Testis (tissue), 3 donors: ENCODE results near the gene WDR83. TPM values are rescaled to one million over a fixed set of nuclear protein-coding genes. Genes with fewer than 3 reads are reported as not detected.
A peak's percentile ranks its signal among the peaks of the same experiment; 100 is the strongest.

Source experiments
- DNase-seq: peaks from one replicate; pipeline ENCODE4 v3.0.0-alpha.2; 2019
- H3K27ac ChIP-seq, 2 donors: fragments of 200-600 bp; sonication (generic); one replicate each; pipeline ENCODE4 v1.5.1; 2019
- H3K27me3 ChIP-seq: fragments of 200-600 bp; sonication (generic); one replicate; pipeline ENCODE4 v1.5.1; 2019
- H3K36me3 ChIP-seq: fragments of 200-600 bp; sonication (generic); one replicate; pipeline ENCODE4 v1.5.1; 2017; ENCODE audit warnings: low read depth; ENCODE audit errors: missing control alignments
- H3K4me1 ChIP-seq: fragments of 200-600 bp; sonication (generic); one replicate; pipeline ENCODE4 v1.5.1; 2019
- H3K4me3 ChIP-seq, 2 donors: fragments of 200-600 bp; sonication (generic); one replicate each; pipeline ENCODE4 v1.5.1; 2017 to 2019
- H3K9me3 ChIP-seq: fragments of 200-600 bp; sonication (generic); one replicate; pipeline ENCODE4 v1.5.1; 2017
- POLR2A ChIP-seq: fragments of 450-650 bp; IDR thresholded peaks from one replicate; pipeline ENCODE4 v1.6.1; 2017; ENCODE audit warnings: antibody characterized with exemption, mild to moderate bottlenecking, moderate library complexity
- WGBS, 2 donors: methylation state at CpG; one replicate each; pipeline ENCODE4 v1.1.5; 2018; 5-methylcytosine and 5-hydroxymethylcytosine counted together
- intact Hi-C: fragments of 100-400 bp; cut with DNase I; formaldehyde crosslinking; loops from one replicate; pipeline ENCODE4 v1.15.1; 2023; ENCODE audit warnings: low total_unique reads
- polyA plus RNA-seq: library from polyadenylated mRNA; stranded (reverse); fragments of 350-450 nt; fragmentation: Illumina TruSeq; extraction: RNeasy Lipid Tissue Mini Kit (QIAGEN cat#74804); gene quantifications from one replicate; pipeline ENCODE4 v1.2.3, GENCODE V29; 2014; ENCODE audit warnings: low read depth, low replicate concordance; ENCODE audit not compliant: insufficient read depth
- total RNA-seq, 2 donors: library from RNA; depleted of rRNA; stranded (reverse); fragments of >200 nt; gene quantifications; one replicate each; pipeline ENCODE4 v1.2.3, GENCODE V29; 2016
- TF ChIP-seq, protein P1 (sequence below), 3 experiments: fragments of 450-650 bp in 2 of 3; fragments of 200-600 bp in 1 of 3; sonication (generic) in 1 of 3; IDR thresholded peaks; one replicate each; pipeline ENCODE4 v1.5.1; 2016 to 2019; ENCODE audit warnings: antibody characterized with exemption in 3 of 3, mild to moderate bottlenecking in 2 of 3, moderate library complexity in 1 of 3

WDR83 gene
- total and polyA plus RNA-seq, 3 donors from 2014 or later, result 15.8 to 23.2 (median 18.3) TPM

DNA sequence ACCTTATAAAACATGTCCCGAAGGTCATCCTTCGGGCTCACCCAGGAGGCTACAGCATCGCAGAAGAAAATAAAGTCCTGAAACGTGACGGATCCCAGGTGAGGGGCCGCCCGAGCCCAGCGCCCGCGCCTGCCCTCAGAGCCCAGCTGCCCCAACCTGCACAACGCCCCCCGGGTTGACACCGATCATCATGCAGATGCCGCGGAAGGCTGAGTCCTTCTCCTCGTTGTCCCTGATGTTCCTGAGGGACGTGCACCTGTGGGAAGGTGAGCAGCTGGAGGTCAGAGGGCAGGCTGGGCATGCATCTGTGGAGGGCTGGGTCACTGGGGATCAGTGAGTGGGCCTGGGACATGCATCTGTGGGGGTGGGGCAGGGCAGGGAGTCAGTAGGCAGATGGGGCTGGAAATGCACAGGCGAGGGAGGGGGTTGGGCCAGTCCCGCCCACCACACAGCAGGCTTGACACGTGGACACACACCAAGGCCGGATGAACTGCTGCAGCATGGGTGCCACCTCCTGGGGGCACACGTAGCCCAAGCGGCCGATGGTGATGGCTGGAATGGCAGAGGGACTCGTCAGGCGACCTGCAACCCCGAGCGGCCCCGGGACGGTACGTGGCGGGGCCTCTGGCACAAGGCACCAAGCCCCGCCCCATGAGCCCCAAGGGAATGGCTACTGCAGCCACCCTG is 35.1 kb downstream of the WDR83 start:
- Histone ChIP-seq H3K4me1 (peaks cover 4% of the 10 kb centered on the region), H3K9me3 (no peaks in the 10 kb centered on the region), H3K27me3 (no peaks in the 10 kb centered on the region), H3K36me3 (no peaks in the 10 kb centered on the region), H3K27ac (no peak overlapping the region), H3K4me3 (no peak overlapping the region)
- TF ChIP-seq, protein P1, sequence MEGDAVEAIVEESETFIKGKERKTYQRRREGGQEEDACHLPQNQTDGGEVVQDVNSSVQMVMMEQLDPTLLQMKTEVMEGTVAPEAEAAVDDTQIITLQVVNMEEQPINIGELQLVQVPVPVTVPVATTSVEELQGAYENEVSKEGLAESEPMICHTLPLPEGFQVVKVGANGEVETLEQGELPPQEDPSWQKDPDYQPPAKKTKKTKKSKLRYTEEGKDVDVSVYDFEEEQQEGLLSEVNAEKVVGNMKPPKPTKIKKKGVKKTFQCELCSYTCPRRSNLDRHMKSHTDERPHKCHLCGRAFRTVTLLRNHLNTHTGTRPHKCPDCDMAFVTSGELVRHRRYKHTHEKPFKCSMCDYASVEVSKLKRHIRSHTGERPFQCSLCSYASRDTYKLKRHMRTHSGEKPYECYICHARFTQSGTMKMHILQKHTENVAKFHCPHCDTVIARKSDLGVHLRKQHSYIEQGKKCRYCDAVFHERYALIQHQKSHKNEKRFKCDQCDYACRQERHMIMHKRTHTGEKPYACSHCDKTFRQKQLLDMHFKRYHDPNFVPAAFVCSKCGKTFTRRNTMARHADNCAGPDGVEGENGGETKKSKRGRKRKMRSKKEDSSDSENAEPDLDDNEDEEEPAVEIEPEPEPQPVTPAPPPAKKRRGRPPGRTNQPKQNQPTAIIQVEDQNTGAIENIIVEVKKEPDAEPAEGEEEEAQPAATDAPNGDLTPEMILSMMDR (IDR thresholded peaks at IDR 0.05), result no peak
- no peak for TF ChIP-seq POLR2A
- intact Hi-C loops, result no loop called here
- WGBS, 2 donors, result 89% methylated on average over 29 to 32 of the region's 33 CpGs
- no peak for DNase-seq

- WGBS, 2 donors, result 44 to 54% methylated on average over 9 of the region's 9 CpGs
- DNase-seq, result peak; percentile 79
- H3K36me3 ChIP-seq, result no peaks in the 10 kb centered on the region
- H3K27me3 ChIP-seq, result no peaks in the 10 kb centered on the region
- H3K27ac ChIP-seq, result no peak overlapping the region
- no peaks in the 10 kb centered on the region for H3K9me3 ChIP-seq
- H3K4me3 ChIP-seq, result no peak overlapping the region
- TF ChIP-seq POLR2A, result no peak
- TF ChIP-seq, protein P1 (IDR thresholded peaks at IDR 0.05), result no peak
- no peaks in the 10 kb centered on the region for H3K4me1 ChIP-seq
- intact Hi-C loops, result no loop called here
Measured at GRCh38 chr19:12703046-12703445, 36.4 kb downstream of the WDR83 start.

DNA sequence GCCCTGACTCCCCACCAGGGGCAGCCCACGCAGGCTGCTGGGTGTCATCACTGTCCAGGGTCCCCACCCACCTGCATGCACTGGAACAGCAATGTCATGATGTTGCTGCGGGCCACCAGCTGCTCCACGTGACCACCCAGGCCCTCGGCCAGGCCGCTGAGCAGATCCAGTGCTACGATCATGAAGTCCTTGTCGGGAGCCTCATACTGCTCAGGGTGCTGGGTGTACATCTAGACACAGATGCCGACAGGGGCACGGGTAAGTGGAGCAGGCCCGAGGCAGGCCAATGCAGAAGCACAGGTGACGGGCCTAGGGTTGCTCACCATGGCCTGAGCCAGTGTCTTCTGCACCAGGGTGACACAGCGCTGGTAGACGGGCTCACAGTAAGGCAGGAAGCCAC is 38.6 kb downstream of the WDR83 start:
- 89 to 94% methylated on average over 11 to 13 of the region's 13 CpGs for WGBS, 2 donors
- no peak overlapping the region for H3K27ac ChIP-seq
- H3K9me3 ChIP-seq, result no peaks in the 10 kb centered on the region
- TF ChIP-seq, protein P1 (IDR thresholded peaks at IDR 0.05), result no peak
- H3K36me3 ChIP-seq, result no peaks in the 10 kb centered on the region
- no peaks in the 10 kb centered on the region for H3K27me3 ChIP-seq
- no peak for DNase-seq
- no peak overlapping the region for H3K4me3 ChIP-seq
- H3K4me1 ChIP-seq, result no peaks in the 10 kb centered on the region
- intact Hi-C loops, result no loop called here

- intact Hi-C loops, result no loop called here
- no peaks in the 10 kb centered on the region for H3K9me3 ChIP-seq
- no peak overlapping the region for H3K27ac ChIP-seq
- H3K4me3 ChIP-seq, result no peak overlapping the region
- H3K36me3 ChIP-seq, result no peaks in the 10 kb centered on the region
- TF ChIP-seq POLR2A, result no peak
- TF ChIP-seq, protein P1 (IDR thresholded peaks at IDR 0.05), result no peak
- no peak for DNase-seq
- no peaks in the 10 kb centered on the region for H3K4me1 ChIP-seq
- no peaks in the 10 kb centered on the region for H3K27me3 ChIP-seq
- 91% methylated on average over 11 to 29 of the region's 29 CpGs for WGBS, 2 donors
Measured at GRCh38 chr19:12705654-12706331, 39.2 kb downstream of the WDR83 start.
